Measurements from ENCODE around the gene TIPRL. TPM values are rescaled to one million over a fixed set of nuclear protein-coding genes. Genes with fewer than 3 reads are reported as not detected.
"Not testable (repeated sequence)": the region's sequence is repeated elsewhere in the genome, so short reads cannot be mapped to it uniquely, and the experiment has no call there.

TIPRL gene
- total RNA-seq, 4 donors from 2014 or later = 4.0 to 24.0 (median 19.6) TPM

GRCh38 chr1:168206111-168206510 is 27.3 kb downstream of the TIPRL start:
- Histone ChIP-seq H3K4me3 (no peak overlapping the region), H3K4me1 (peaks cover 0 to 5% (median 0%) of the 10 kb centered on the region in 4 donors), H3K27ac (no peak overlapping the region), H3K9me3 (no peaks in the 10 kb centered on the region), H3K36me3 (peaks cover 0 to 3% (median 0%) of the 10 kb centered on the region in 4 donors), H3K27me3 (no peaks in the 10 kb centered on the region)
- in situ Hi-C loops (cut with MboI; ENCODE audit: low pct_ligation_motif_present in 1 of 4, low pct_unique_long_range_greater_than_20kb in 1 of 4, low sequenced_read_pairs in 3 of 4) = no loop called here
- no peak for TF ChIP-seq CTCF (IDR thresholded peaks at IDR 0.05)
- no peak for TF ChIP-seq POLR2A (IDR thresholded peaks at IDR 0.05)
- TF ChIP-seq EP300 (IDR thresholded peaks at IDR 0.05; ENCODE audit: low read depth) = no peak
- TF ChIP-seq POLR2AphosphoS5 (IDR thresholded peaks at IDR 0.05) = no peak
- intact Hi-C loops (cut with DNase I; ENCODE audit: low total_unique reads) = no loop called here
- DNase-seq = no peak

- H3K36me3 ChIP-seq; in situ Hi-C loops (cut with MboI; ENCODE audit: low pct_ligation_motif_present in 1 of 4, low pct_unique_long_range_greater_than_20kb in 1 of 4, low sequenced_read_pairs in 3 of 4); intact Hi-C loops (cut with DNase I; ENCODE audit: low total_unique reads); H3K4me1 ChIP-seq; H3K4me3 ChIP-seq; H3K27me3 ChIP-seq; H3K9me3 ChIP-seq; DNase-seq; H3K27ac ChIP-seq: not testable (repeated sequence)
- WGBS, 2 donors (ENCODE audit: low coverage in 1 of 2) = 92% methylated on average over 21 of the region's 34 CpGs; no CpG with 5 or more reads in 1 of the 2 donors
Observed at GRCh38 chr1:168207673-168208072, 28.9 kb downstream of the TIPRL start.

- Histone ChIP-seq H3K27ac (no peak overlapping the region), H3K9me3 (no peaks in the 10 kb centered on the region), H3K27me3 (no peaks in the 10 kb centered on the region), H3K36me3 (no peaks in the 10 kb centered on the region), H3K4me3 (no peak overlapping the region), H3K4me1 (peaks cover 0 to 5% (median 0%) of the 10 kb centered on the region in 4 donors)
- WGBS, 2 donors (ENCODE audit: low coverage in 1 of 2) = 55 to 83% methylated on average over 2 to 3 of the region's 3 CpGs
- no peak for DNase-seq
- no peak for TF ChIP-seq CTCF (IDR thresholded peaks at IDR 0.05)
- TF ChIP-seq POLR2AphosphoS5 (IDR thresholded peaks at IDR 0.05) = no peak
- TF ChIP-seq EP300 (IDR thresholded peaks at IDR 0.05; ENCODE audit: low read depth) = no peak
- no peak for TF ChIP-seq POLR2A (IDR thresholded peaks at IDR 0.05)
- in situ Hi-C loops (cut with MboI; ENCODE audit: low pct_ligation_motif_present in 1 of 4, low pct_unique_long_range_greater_than_20kb in 1 of 4, low sequenced_read_pairs in 3 of 4) (no loop called here), intact Hi-C loops (cut with DNase I; ENCODE audit: low total_unique reads) (no loop called here)
Observed at GRCh38 chr1:168210312-168210711, 31.6 kb downstream of the TIPRL start.

- intact Hi-C loops (cut with DNase I; ENCODE audit: low total_unique reads) = no loop called here
- H3K27me3 ChIP-seq = no peaks in the 10 kb centered on the region
- DNase-seq = no peak
- in situ Hi-C loops (cut with MboI; ENCODE audit: low pct_ligation_motif_present in 1 of 4, low pct_unique_long_range_greater_than_20kb in 1 of 4, low sequenced_read_pairs in 3 of 4) = no loop called here
- H3K4me3 ChIP-seq = no peak overlapping the region
- H3K4me1 ChIP-seq = peaks cover 0 to 5% (median 0%) of the 10 kb centered on the region in 4 donors
- 100% methylated on average over 2 of the region's 2 CpGs for WGBS, 2 donors (ENCODE audit: low coverage in 1 of 2)
- H3K36me3 ChIP-seq = no peaks in the 10 kb centered on the region
- TF ChIP-seq POLR2A (IDR thresholded peaks at IDR 0.05) = no peak
- TF ChIP-seq POLR2AphosphoS5 (IDR thresholded peaks at IDR 0.05) = no peak
- TF ChIP-seq EP300 (IDR thresholded peaks at IDR 0.05; ENCODE audit: low read depth) = no peak
- TF ChIP-seq CTCF (IDR thresholded peaks at IDR 0.05) = no peak
- H3K27ac ChIP-seq = no peak overlapping the region
- no peaks in the 10 kb centered on the region for H3K9me3 ChIP-seq
Observed at GRCh38 chr1:168213349-168213748, 34.6 kb downstream of the TIPRL start.

- intact Hi-C loops (cut with DNase I; ENCODE audit: low total_unique reads) = no loop called here
- H3K4me1 ChIP-seq = no peaks in the 10 kb centered on the region
- H3K9me3 ChIP-seq = no peaks in the 10 kb centered on the region
- in situ Hi-C loops (cut with MboI; ENCODE audit: low pct_ligation_motif_present in 1 of 4, low pct_unique_long_range_greater_than_20kb in 1 of 4, low sequenced_read_pairs in 3 of 4) = no loop called here
- TF ChIP-seq EP300 (IDR thresholded peaks at IDR 0.05; ENCODE audit: low read depth) = no peak
- no peak for TF ChIP-seq CTCF (IDR thresholded peaks at IDR 0.05)
- TF ChIP-seq POLR2A (IDR thresholded peaks at IDR 0.05) = no peak
- no peak for TF ChIP-seq POLR2AphosphoS5 (IDR thresholded peaks at IDR 0.05)
- DNase-seq = no peak
- no peaks in the 10 kb centered on the region for H3K36me3 ChIP-seq
- no peak overlapping the region for H3K27ac ChIP-seq
- no peaks in the 10 kb centered on the region for H3K27me3 ChIP-seq
- 87 to 92% methylated on average over 4 of the region's 4 CpGs for WGBS, 2 donors (ENCODE audit: low coverage in 1 of 2)
- H3K4me3 ChIP-seq = no peak overlapping the region
Observed at GRCh38 chr1:168216171-168216570, 37.4 kb downstream of the TIPRL start.

All from transverse colon (tissue), 4 donors.